H9 (cell line): Measurements from ENCODE around the gene MDK. TPM values are rescaled to one million over a fixed set of nuclear protein-coding genes. Genes with fewer than 3 reads are reported as not detected.
A peak's percentile ranks its signal among the peaks of the same experiment; 100 is the strongest.

Experiments used
- DNase-seq: peaks from one replicate; pipeline ENCODE4 v3.0.0-alpha.2; 2017
- H2AFZ ChIP-seq: one replicate; pipeline ENCODE4 v1.6.1; 2013; ENCODE audit warnings: mild to moderate bottlenecking, low read length, control low read depth, moderate library complexity
- H2AK5ac ChIP-seq: 2 replicates; pipeline ENCODE4 v1.6.1; 2013; ENCODE audit warnings: low read length, control low read depth, mixed read lengths; ENCODE audit not compliant: insufficient read length
- H2BK120ac ChIP-seq: one replicate; pipeline ENCODE4 v1.6.1; 2013; ENCODE audit warnings: low read depth, mild to moderate bottlenecking, low read length, control low read depth, inconsistent platforms; ENCODE audit not compliant: poor library complexity, severe bottlenecking
- H2BK12ac ChIP-seq: 2 replicates; pipeline ENCODE4 v1.6.1; 2013; ENCODE audit warnings: low read length, control low read depth, mixed read lengths, low read depth; ENCODE audit not compliant: insufficient read length
- H2BK15ac ChIP-seq: 2 replicates; pipeline ENCODE4 v1.6.1; 2013; ENCODE audit warnings: low read depth, low read length, control low read depth
- H2BK20ac ChIP-seq: one replicate; pipeline ENCODE4 v1.6.1; 2013; ENCODE audit warnings: low read depth, mild to moderate bottlenecking, low read length, control low read depth, inconsistent platforms; ENCODE audit not compliant: poor library complexity, severe bottlenecking
- H2BK5ac ChIP-seq: 2 replicates; pipeline ENCODE4 v1.6.1; 2013; ENCODE audit warnings: low read length, control low read depth, mixed read lengths; ENCODE audit not compliant: insufficient read length
- H3K14ac ChIP-seq: 2 replicates; pipeline ENCODE4 v1.6.1; 2013; ENCODE audit warnings: low read length, control low read depth; ENCODE audit not compliant: insufficient read depth
- H3K18ac ChIP-seq: 2 replicates; pipeline ENCODE4 v1.6.1; 2013; ENCODE audit warnings: low read depth, mild to moderate bottlenecking, mixed read lengths, low read length, control low read depth; ENCODE audit not compliant: insufficient read length
- H3K23ac ChIP-seq: 2 replicates; pipeline ENCODE4 v1.6.1; 2013; ENCODE audit warnings: low read length, control low read depth, mixed read lengths, low read depth; ENCODE audit not compliant: insufficient read length
- H3K23me2 ChIP-seq: 2 replicates; pipeline ENCODE4 v1.6.1; 2013; ENCODE audit warnings: low read depth, mild to moderate bottlenecking, mixed read lengths, low read length, control low read depth; ENCODE audit not compliant: insufficient read length, poor library complexity, severe bottlenecking
- H3K27ac ChIP-seq: 2 replicates; pipeline ENCODE4 v1.5.1; 2013; ENCODE audit warnings: low read length, control low read depth, mixed read lengths, low read depth; ENCODE audit not compliant: insufficient read length
- H3K27me3 ChIP-seq: 2 replicates; pipeline ENCODE4 v1.6.1; 2013; ENCODE audit warnings: low read length, control low read depth, inconsistent platforms; ENCODE audit not compliant: insufficient read depth
- H3K4ac ChIP-seq: 2 replicates; pipeline ENCODE4 v1.6.1; 2013; ENCODE audit warnings: low read depth, mild to moderate bottlenecking, control low read depth, inconsistent platforms, low read length, moderate library complexity
- H3K4me1 ChIP-seq: 2 replicates; pipeline ENCODE4 v1.6.1; 2013; ENCODE audit warnings: low read length, control low read depth, inconsistent platforms; ENCODE audit not compliant: insufficient read depth
- H3K4me2 ChIP-seq: 2 replicates; pipeline ENCODE4 v1.6.1; 2013; ENCODE audit warnings: low read length, control low read depth, mixed read lengths; ENCODE audit not compliant: insufficient read length, insufficient read depth
- H3K56ac ChIP-seq: 2 replicates; pipeline ENCODE4 v1.6.1; 2013; ENCODE audit warnings: low read depth, mild to moderate bottlenecking, mixed read lengths, low read length, control low read depth; ENCODE audit not compliant: insufficient read length
- H3K79me1 ChIP-seq: 2 replicates; pipeline ENCODE4 v1.6.1; 2013; ENCODE audit warnings: low read depth, mild to moderate bottlenecking, moderate library complexity, low read length, control low read depth, inconsistent platforms; ENCODE audit not compliant: insufficient read depth, poor library complexity, severe bottlenecking
- H3K79me2 ChIP-seq: 2 replicates; pipeline ENCODE4 v1.6.1; 2013; ENCODE audit warnings: low read length, control low read depth, inconsistent platforms; ENCODE audit not compliant: insufficient read depth
- H3K9ac ChIP-seq: 2 replicates; pipeline ENCODE4 v1.6.1; 2013; ENCODE audit warnings: low read length, control low read depth, mixed read lengths; ENCODE audit not compliant: insufficient read length; ENCODE audit errors: extremely low read depth
- H3K9me3 ChIP-seq: one replicate; pipeline ENCODE4 v1.6.1; 2013; ENCODE audit warnings: low read depth, low read length, inconsistent platforms; ENCODE audit not compliant: control insufficient read depth
- H3T11ph ChIP-seq: one replicate; pipeline ENCODE4 v1.6.1; 2013; ENCODE audit warnings: mild to moderate bottlenecking, low read length, control low read depth, inconsistent platforms
- H4K20me1 ChIP-seq: one replicate; pipeline ENCODE4 v1.6.1; 2013; ENCODE audit not compliant: control insufficient read depth, insufficient read length, insufficient read depth
- H4K5ac ChIP-seq: 2 replicates; pipeline ENCODE4 v1.6.1; 2013; ENCODE audit warnings: low read depth, mild to moderate bottlenecking, mixed read lengths, low read length, control low read depth; ENCODE audit not compliant: insufficient read length
- H4K8ac ChIP-seq: replicated peaks from 2 replicates; pipeline ENCODE4 v1.6.1; 2013; ENCODE audit warnings: low read length, control low read depth, mixed read lengths, low read depth; ENCODE audit not compliant: insufficient read length
- H4K91ac ChIP-seq: 2 replicates; pipeline ENCODE4 v1.6.1; 2013; ENCODE audit warnings: low read depth, mild to moderate bottlenecking, moderate library complexity, mixed read lengths, low read length, control low read depth; ENCODE audit not compliant: insufficient read length
- H3K27ac Mint-ChIP-seq, 3 experiments: 2 replicates in 2 of 3; 3 replicates in 1 of 3; pipeline ENCODE4 v1.8.0; 2020 to 2021; ENCODE audit warnings: mixed read lengths in 3 of 3, mild to moderate bottlenecking in 1 of 3, moderate library complexity in 1 of 3
- H3K27me3 Mint-ChIP-seq: 2 replicates; pipeline ENCODE4 v1.8.0; 2021; ENCODE audit warnings: low read depth, mild to moderate bottlenecking, moderate library complexity, mixed read lengths
- H3K36me3 Mint-ChIP-seq, 3 experiments: 2 replicates in 2 of 3; 3 replicates in 1 of 3; pipeline ENCODE4 v1.8.0; 2020 to 2021; ENCODE audit warnings: low read depth in 3 of 3, mixed read lengths in 3 of 3; ENCODE audit not compliant: insufficient read depth in 1 of 3
- H3K4me1 Mint-ChIP-seq, 2 experiments: 2 replicates each; pipeline ENCODE4 v1.8.0; 2020; ENCODE audit warnings: mixed read lengths in 2 of 2
- H3K4me3 Mint-ChIP-seq, 2 experiments: 2 replicates in 1 of 2; 3 replicates in 1 of 2; pipeline ENCODE4 v1.8.0; 2020 to 2021; ENCODE audit warnings: mild to moderate bottlenecking in 2 of 2, mixed read lengths in 2 of 2, moderate library complexity in 1 of 2
- H3K9me3 Mint-ChIP-seq, 2 experiments: 2 replicates in 1 of 2; 3 replicates in 1 of 2; pipeline ENCODE4 v1.8.0; 2020; ENCODE audit warnings: mild to moderate bottlenecking in 2 of 2, mixed read lengths in 2 of 2, moderate library complexity in 1 of 2
- WGBS: extraction: QIAGEN DNeasy Blood & Tissue Kit; methylation state at CpG from one replicate; pipeline ENCODE4 v1.1.7; 2013; ENCODE audit warnings: missing lambda C conversion rate, low lambda C conversion rate, mixed read lengths; ENCODE audit not compliant: insufficient read length; ENCODE audit errors: extremely low coverage; 5-methylcytosine and 5-hydroxymethylcytosine counted together
- total RNA-seq: library from RNA; stranded (reverse); gene quantifications from 2 replicates; pipeline ENCODE4 v1.2.1, GENCODE V29; 2021
- TF ChIP-seq, protein P1 (sequence below): fragments of 200-600 bp; sonication (generic); conservative IDR thresholded peaks from 3 replicates; pipeline ENCODE4 v1.8.0; 2021; ENCODE audit warnings: antibody characterized with exemption, mild to moderate bottlenecking

MDK gene
- total RNA-seq, 1 experiment from 2014 or later, result 392 TPM

DNA sequence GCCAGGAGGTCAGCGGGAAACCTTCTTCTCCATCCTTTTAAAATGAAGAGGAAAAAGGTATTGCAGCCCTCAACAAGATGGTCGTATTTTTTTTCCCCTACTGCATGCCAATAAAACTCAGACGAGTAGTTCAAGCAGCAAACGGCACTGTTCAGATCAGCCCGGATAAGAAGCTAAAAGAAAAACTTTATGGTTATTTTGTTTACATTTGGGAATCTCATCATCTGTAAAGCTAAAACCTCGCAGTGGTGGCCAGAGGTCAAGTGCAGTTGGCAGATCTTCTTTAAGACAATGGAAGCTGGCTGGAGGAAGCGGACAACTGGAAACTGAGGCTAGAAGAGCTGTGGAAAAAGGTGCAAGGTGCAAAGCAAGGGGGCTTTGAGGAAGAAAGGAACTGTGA, 41.1 kb downstream of the MDK start:
- Histone ChIP-seq H3K27me3 (no peaks in the 10 kb centered on the region), H3K4me2 (no peak overlapping the region), H2BK12ac (no peak overlapping the region), H3T11ph (no peak overlapping the region), H3K18ac (no peak overlapping the region), H2AK5ac (no peak overlapping the region), H2BK15ac (no peak overlapping the region), H3K23me2 (no peaks in the 10 kb centered on the region), H3K4me1 (no peaks in the 10 kb centered on the region), H4K5ac (no peak overlapping the region), H3K14ac (no peak overlapping the region), H2BK5ac (no peak overlapping the region), H3K56ac (no peak overlapping the region), H3K4ac (no peak overlapping the region), H2AFZ (no peak overlapping the region), H3K23ac (no peak overlapping the region), H2BK20ac (no peak overlapping the region), H3K79me1 (no peaks in the 10 kb centered on the region), H3K9ac (no peak overlapping the region), H4K8ac (no peak overlapping the region), H3K27ac (no peak overlapping the region), H4K20me1 (no peaks in the 10 kb centered on the region), H2BK120ac (no peak overlapping the region), H3K79me2 (no peaks in the 10 kb centered on the region), H4K91ac (no peak overlapping the region), H3K9me3 (no peaks in the 10 kb centered on the region)
- no peak for DNase-seq
- Mint-ChIP-seq H3K36me3 (peaks cover 5 to 25% (median 7%) of the 10 kb centered on the region in 3 experiments; a peak in 4 of 7 replicates), H3K4me1 (peaks cover 12 to 24% of the 10 kb centered on the region in 2 experiments), H3K9me3 (no peaks in the 10 kb centered on the region), H3K27me3 (no peaks in the 10 kb centered on the region), H3K4me3 (no peak overlapping the region), H3K27ac (peak overlapping the region in 1 of 3 experiments; percentile 8; a peak in 1 of 7 replicates)
- no CpG with 5 or more reads among the region's 7 CpGs for WGBS
- TF ChIP-seq, protein P1, sequence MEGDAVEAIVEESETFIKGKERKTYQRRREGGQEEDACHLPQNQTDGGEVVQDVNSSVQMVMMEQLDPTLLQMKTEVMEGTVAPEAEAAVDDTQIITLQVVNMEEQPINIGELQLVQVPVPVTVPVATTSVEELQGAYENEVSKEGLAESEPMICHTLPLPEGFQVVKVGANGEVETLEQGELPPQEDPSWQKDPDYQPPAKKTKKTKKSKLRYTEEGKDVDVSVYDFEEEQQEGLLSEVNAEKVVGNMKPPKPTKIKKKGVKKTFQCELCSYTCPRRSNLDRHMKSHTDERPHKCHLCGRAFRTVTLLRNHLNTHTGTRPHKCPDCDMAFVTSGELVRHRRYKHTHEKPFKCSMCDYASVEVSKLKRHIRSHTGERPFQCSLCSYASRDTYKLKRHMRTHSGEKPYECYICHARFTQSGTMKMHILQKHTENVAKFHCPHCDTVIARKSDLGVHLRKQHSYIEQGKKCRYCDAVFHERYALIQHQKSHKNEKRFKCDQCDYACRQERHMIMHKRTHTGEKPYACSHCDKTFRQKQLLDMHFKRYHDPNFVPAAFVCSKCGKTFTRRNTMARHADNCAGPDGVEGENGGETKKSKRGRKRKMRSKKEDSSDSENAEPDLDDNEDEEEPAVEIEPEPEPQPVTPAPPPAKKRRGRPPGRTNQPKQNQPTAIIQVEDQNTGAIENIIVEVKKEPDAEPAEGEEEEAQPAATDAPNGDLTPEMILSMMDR, result no peak
